ENCODE measurements around the gene RASGEF1C. TPM values are rescaled to one million over a fixed set of nuclear protein-coding genes. Genes with fewer than 3 reads are reported as not detected.

The RASGEF1C gene
- 1 to 10 TPM in 1 of 4 donors, not detected in 3; 1.7 TPM for total RNA-seq

- H3K9me3 ChIP-seq, result no peaks in the 10 kb centered on the region
- no peaks in the 10 kb centered on the region for H3K36me3 ChIP-seq
- H3K4me3 ChIP-seq, result peak within 1 kb of the TSS in 3 of 4 donors; percentile 18 to 50 (median 39)
- H3K27ac ChIP-seq, result no peak within 1 kb of the TSS
- no peak for TF ChIP-seq POLR2A (IDR thresholded peaks at IDR 0.05)
- TF ChIP-seq CTCF (IDR thresholded peaks at IDR 0.05), result peak in 3 of 6 experiments; percentile 58 to 72 (median 61)
- DNase-seq, result peak in 2 of 3 donors; percentile 68 to 80
- peaks cover 0 to 5% of the 10 kb centered on the region in 2 donors for H3K27me3 ChIP-seq
- peaks cover 0 to 5% (median 0%) of the 10 kb centered on the region in 4 donors for H3K4me1 ChIP-seq
Measured at GRCh38 chr5:180209137-180209581, at the start of gene RASGEF1C. Gene RASGEF1C (minus strand): TSS chr5:180209211. CDS start chr5:180138052, 71,159 bp downstream.

- no peak for DNase-seq
- TF ChIP-seq POLR2A (IDR thresholded peaks at IDR 0.05) (no peak), CTCF (IDR thresholded peaks at IDR 0.05) (no peak)
- Histone ChIP-seq H3K27ac (no peak overlapping the region), H3K36me3 (peaks cover 0 to 82% (median 8%) of the 10 kb centered on the region in 3 donors), H3K4me1 (no peaks in the 10 kb centered on the region), H3K9me3 (peaks cover 0 to 90% (median 39%) of the 10 kb centered on the region in 4 donors), H3K27me3 (no peaks in the 10 kb centered on the region), H3K4me3 (no peak overlapping the region)
Measured at GRCh38 chr5:180253036-180253824, 44.2 kb upstream of the RASGEF1C start.

GRCh38 chr5:180251887-180252286 is 42.9 kb upstream of the RASGEF1C start:
- Histone ChIP-seq H3K27ac (no peak overlapping the region), H3K4me3 (no peak overlapping the region), H3K9me3 (peaks cover 0 to 84% (median 32%) of the 10 kb centered on the region in 4 donors), H3K36me3 (peaks cover 0 to 82% (median 0%) of the 10 kb centered on the region in 3 donors), H3K27me3 (no peaks in the 10 kb centered on the region), H3K4me1 (no peaks in the 10 kb centered on the region)
- TF ChIP-seq POLR2A (IDR thresholded peaks at IDR 0.05) (no peak), CTCF (IDR thresholded peaks at IDR 0.05) (no peak)
- DNase-seq, result no peak

GRCh38 chr5:180251141-180251540 is 42.1 kb upstream of the RASGEF1C start:
- TF ChIP-seq CTCF (IDR thresholded peaks at IDR 0.05) (no peak), POLR2A (IDR thresholded peaks at IDR 0.05) (no peak)
- peaks cover 0 to 79% (median 0%) of the 10 kb centered on the region in 3 donors for H3K36me3 ChIP-seq
- no peak overlapping the region for H3K4me3 ChIP-seq
- no peaks in the 10 kb centered on the region for H3K4me1 ChIP-seq
- no peaks in the 10 kb centered on the region for H3K27me3 ChIP-seq
- H3K27ac ChIP-seq, result no peak overlapping the region
- H3K9me3 ChIP-seq, result peaks cover 0 to 76% (median 28%) of the 10 kb centered on the region in 4 donors
- no peak for DNase-seq

- Histone ChIP-seq H3K9me3 (peaks cover 0 to 68% (median 25%) of the 10 kb centered on the region in 4 donors), H3K27ac (no peak overlapping the region), H3K4me3 (no peak overlapping the region), H3K27me3 (no peaks in the 10 kb centered on the region), H3K4me1 (no peaks in the 10 kb centered on the region), H3K36me3 (peaks cover 0 to 77% (median 0%) of the 10 kb centered on the region in 3 donors)
- no peak for DNase-seq
- no peak for TF ChIP-seq POLR2A (IDR thresholded peaks at IDR 0.05)
- TF ChIP-seq CTCF (IDR thresholded peaks at IDR 0.05), result no peak
Measured at GRCh38 chr5:180250329-180250728, 41.3 kb upstream of the RASGEF1C start.

All from Peyer's patch (tissue), 4 donors.